GM21737 (cell line): ENCODE results near the gene MLLT3.

Experiments used
- ATAC-seq: cut with Tn5 transposase; IDR thresholded peaks from one replicate; pipeline ENCODE4 v1.9.1; 2021; ENCODE audit warnings: mild to moderate bottlenecking, moderate library complexity; ENCODE audit not compliant: unreplicated experiment

MLLT3 gene

DNA sequence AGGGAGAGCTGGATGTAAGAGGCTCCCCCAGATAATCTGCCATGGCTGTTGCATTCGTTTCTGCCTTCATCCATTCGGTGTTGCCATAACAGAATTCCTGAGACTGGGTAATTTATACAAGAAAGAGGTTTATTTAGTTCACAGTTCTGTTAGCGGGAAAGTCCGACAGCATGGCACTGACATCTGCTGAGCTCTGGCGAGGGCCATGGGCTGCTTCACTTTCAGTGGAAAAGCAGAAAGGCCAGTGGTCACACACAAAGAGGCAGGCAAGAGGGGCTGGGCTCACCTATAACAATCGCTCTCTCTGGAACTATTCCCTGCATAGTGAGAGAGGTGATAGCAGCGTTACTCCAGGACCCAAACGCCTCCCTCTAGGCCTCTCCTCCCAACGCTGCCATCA, 305.9 kb downstream of the MLLT3 start:
- no peak for ATAC-seq

DNA sequence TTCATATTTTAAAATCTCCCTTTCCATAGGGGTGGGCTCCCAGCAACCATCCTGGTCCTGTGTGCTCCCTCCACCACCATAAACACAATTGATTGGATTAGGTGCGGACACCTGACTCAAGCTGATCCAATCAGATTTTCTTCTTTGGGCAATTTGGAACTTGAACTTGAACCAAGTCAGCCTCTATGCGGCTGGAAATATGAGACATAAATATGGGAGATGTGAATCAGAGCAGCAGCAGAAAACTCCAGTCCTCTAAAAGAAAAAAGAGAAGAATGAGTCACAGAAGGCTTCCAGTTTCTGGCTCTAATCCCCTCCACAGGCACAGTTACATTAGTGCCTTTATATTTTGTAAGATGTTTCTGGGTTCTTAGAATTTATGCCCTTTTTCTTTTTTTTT, 306.6 kb downstream of the MLLT3 start:
- ATAC-seq: no peak

DNA sequence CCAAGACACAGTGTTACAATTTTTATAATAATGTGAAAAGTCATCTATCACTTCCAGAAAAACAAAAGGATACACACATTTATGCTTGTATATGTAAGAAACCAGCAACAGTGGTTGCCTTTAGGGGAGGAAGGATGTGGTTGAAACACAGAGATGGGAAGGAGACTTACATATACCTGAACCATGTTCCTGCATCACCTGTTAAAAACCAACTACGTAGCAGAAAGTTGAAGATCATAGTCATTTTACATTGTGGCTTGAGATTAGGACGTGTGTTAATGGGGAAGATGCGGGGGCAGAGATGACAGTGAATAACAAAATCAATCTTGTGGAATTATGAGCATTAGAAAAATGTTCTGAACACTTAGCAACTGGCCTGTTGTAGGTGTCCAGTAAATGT, 307.3 kb downstream of the MLLT3 start:
- ATAC-seq: no peak

DNA sequence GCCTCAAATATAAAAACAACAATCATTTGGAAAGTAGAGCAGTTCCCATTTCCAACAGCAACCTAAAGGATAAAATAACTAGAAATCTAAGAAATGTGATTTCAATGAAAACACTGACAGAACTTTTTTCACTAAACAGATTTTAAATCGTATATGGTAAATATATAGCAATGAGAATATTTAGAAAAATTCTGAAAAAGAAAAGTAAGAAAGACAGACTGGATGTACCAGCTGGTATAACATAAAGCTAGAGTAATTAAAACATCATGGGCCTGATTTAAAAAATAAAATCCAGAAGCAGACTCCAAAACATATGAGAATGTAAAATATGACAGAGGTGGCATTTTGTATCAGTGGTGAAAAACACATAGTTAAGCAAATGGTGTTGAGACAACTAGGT, 308.9 kb downstream of the MLLT3 start:
- no peak for ATAC-seq

DNA sequence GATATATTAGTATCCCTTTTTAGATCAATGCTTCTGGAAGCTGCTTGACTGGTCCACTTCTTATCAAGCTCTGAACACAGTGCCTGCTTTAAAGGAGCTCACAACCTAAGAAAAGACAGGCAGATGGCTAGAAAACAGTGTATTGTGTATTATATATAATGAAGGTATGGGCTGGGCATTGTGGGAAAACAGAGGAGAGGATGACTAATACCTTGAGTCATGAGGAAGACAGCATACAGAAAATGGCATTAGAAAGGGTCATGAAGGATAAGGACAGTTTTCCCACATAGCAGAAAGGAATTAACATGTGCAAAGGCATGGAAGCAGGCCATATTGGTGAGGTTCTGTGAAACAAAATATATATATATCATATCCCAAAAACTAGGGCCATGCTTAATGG, 309.6 kb downstream of the MLLT3 start:
- no peak for ATAC-seq

DNA sequence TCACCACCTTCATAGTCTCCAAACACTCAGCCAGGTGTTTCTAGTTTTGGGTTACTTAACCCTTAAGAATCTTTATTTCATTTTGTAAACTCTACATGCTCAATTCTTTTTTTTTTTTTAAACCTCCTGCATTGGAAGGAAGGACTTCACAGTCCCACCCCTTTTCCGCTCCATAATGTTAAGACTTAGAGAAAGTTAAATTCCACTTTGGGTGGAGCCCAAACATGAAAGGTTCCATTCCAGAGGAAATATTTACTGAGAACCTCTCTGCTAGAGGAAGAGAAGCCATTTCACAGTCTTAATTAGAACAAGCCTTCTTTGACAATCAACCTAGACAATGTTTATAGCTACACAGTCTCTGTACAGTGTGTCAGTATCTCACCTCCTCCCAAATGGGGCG, 312.3 kb downstream of the MLLT3 start:
- no peak for ATAC-seq

DNA sequence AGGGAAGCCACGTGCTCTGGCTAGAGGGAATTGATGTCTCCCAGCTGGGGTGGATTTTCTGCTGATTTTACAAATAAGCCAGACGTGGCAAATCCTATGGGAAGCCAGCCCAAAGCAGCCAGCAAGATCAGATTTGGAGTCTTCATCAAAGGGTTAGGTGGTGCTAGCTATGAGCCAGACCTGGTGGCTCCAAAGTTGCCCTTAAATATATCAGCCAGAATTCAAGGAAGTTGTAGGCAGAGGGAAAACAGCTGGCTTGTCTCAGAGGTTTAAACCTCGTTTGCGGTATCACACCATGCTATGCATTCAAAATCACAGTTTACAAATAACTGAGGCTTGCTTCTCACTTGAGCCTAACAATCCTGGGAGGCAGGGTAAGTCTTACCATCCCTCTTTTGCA, 313.2 kb downstream of the MLLT3 start:
- ATAC-seq: no peak

DNA sequence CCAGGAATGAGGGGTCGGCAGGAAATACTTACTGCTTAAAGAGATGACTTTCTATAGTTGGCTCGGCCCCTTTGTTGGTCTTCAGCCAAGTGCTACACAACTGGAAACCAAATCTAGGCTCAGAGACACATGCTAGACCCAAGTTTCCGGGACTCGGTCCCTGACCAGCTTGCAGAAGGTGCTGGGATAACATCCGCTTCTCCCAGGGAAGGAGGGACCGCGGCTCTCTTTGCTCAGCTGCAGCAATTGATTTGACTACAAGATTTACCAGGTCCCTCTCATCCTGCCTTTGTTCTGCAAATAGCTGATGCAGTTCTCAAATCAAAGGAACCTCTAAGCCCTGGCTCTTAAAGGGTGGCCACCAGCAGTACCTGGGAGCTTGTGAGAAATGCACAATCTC, 314.7 kb downstream of the MLLT3 start:
- ATAC-seq: no peak

DNA sequence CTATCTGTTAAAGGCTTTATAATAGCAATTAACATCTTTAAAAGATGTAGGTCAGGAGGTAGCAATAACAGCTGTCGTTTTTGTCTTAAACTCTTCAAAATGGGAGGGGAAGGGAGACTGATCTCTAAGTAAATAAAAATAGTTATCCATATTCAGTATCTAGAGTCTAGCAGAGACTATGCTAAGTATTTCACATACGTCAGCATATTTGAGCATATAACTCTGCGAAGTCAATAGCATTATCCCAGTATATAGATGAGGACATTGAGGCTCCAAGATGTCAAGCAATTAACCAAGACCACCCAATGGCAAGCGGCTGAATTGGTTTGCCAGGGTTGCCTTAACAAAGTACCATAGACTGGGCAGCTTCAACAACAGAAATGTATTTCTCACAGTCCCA, 316.8 kb downstream of the MLLT3 start:
- ATAC-seq: no peak

DNA sequence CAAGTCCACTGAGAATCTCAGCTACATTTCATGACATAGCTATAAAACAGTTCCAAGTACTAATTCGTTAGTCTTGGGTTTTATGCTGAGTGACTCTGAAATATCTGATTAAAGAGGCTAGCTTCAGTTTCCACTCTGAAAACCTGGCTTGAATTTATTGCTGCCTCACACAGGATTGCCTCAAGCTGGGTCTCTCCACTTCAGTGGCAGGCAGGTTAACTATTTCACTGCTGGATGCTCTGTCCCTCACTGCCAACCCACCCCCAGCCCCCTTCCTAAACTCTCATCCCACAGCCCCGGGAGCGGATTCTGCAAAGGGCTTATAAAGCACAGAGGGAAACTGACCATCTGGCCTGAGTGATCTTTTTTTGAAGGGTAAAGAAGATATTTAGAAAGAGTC, 318.3 kb downstream of the MLLT3 start:
- ATAC-seq: no peak

DNA sequence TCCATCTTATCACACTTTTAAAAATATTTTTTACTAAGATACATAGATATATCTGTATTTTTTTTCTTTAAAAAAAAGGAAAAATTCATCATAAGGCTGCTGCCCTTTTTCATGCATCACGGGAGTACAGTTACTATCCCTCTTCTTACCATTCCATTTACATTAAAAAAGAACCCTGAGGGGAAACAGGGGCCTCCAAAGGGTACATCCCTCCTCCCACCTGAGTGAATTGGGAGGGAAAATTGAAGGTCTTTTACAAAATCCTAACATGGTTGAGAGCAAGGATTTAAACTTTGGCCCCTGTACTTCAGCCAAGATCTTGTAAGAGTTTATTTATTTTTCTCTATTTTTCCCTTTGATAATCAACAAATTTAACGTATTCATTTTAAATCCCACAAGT, 319.2 kb downstream of the MLLT3 start:
- no peak for ATAC-seq

DNA sequence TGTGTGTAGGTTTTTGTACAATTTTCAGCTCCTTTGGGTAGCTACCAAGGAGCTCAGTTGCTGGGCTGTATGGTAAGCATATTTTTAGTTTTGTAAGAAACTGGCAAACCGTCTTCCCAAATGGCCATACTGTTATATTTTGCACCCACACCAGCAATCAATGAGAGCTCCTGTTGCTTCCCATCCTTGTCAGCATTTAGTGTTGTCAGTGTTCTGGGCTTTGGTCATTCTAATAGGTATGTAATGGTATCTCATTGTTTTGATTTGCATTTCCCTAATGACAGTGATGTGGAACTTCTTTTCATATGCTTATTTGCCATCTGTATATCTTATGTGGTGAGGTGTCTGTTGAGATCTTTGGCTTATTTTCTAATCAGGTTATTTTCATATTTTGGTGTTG, 320.1 kb downstream of the MLLT3 start:
- no peak for ATAC-seq

DNA sequence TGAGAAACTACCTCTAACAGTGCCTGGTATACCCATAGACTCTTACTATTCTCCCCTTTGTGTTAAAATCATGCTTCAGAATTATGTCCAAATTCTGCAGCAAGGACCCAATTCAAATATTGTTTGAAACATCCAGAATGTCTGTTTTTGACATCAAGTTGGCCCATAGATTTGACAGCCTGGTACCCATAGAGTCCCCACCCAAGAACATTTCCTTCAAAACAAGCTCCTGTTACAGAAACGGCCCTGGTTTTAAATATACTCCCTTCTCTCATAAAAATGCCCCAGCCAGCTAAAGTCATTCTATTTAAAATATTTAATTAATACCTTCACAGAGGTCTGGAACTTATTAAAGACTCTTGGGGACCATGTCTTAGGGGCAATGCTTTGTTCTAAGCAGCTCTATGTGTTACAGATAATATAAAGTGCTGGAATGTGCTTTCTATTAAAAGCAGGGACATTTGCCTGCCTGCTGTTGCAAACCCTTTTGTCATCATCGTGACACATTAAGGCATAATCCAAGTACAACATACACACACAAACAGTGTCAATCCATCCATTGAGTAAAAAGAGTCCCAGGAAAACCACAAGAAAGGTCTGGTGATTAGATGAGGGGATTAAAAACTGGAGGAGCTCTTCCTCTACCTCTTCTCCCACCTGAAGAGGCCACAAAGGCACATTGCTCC, 321.7 kb downstream of the MLLT3 start:
- ATAC-seq: no peak

DNA sequence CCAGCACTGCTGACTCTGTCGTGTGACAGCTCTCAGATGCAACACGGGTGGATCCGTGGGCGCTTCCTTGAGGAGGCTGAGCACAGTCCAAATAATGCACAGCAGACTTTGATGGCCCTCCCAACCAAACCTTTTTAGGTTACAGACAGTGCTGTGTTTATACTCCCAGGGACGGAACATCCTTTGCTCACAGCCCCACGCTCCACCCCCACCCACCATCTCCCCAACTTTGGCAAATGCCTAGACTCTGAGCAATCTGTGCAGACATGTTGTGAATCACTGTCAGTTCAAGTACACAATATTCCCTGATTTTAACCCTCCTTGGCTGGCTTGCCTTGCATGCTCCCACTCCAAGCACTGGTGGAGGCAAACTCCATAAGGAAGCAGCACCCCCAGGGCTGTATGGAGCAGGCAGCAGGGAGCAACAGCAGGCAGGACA, 324.6 kb downstream of the MLLT3 start:
- no peak for ATAC-seq

DNA sequence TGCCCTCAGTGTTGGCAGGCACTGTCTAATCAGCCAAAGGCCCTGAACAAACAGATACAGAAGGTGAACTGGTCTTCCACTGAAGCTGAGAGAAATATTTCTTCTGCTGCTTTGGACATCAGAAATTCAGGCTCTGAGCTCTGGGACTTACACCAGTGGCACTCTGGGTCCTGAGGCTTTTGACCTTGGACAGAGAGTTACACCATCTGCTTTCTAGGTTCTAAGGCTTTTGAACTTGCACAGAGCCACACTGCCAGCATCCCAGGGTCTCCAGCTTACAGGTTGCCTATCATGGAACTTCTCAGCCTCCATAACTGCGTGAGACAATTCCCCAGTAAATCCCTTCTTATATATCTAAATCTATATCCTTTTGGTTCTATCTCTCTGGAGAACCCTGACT, 326.7 kb downstream of the MLLT3 start:
- no peak for ATAC-seq

DNA sequence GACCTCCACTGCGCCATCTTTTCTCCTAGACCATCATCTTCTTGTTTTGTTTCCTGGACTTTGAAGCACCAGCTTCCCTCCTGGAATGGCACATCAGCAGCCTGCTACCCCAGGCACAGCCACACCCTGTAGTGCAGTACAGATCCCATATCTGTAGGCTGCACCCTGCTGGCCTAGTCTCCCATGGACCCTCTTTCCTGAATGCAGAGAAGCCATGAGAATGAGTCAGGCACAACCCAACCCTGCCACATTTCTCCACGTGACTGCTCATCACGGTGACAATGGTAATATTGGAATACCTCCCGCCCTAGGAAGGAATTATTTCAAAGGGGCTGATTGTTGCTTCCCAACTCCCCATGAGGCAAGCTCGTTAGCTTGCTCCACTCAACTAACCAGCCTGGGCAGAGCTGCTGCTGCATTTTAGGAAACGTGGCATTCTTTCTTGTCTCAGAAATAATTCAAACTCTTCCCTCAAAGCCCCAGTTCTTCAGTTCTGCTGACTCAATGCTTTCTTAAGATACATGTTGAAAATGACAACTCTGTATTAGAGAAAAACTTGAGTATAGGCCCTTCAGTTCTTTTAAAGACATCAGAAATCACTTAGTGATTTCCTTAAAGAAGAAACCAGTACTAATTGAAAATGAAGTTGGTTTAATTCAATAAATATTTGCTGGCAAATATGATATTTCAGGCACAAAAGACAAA, 328.1 kb downstream of the MLLT3 start:
- no peak for ATAC-seq

DNA sequence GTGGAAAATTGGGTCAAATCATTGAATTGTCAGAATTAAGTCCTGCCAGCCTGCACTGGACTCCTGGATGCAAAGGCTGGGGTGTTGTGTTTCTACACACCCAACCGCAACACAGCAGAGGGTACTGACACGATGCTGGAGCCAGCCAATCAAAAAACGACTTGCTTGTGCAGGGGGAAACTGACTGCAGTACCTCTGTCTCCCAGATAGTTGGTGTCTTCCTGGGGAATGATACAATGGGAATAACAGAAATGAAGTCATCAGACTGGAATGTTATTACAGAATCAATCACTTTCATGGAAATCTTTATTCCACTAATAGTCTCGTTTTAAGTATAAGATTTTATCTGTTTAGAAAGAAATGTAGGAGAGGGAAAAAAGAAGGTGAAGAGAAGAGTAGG, 330.3 kb downstream of the MLLT3 start:
- ATAC-seq: no peak
